ENCODE data around the gene CRYBB1. TPM values are rescaled to one million over a fixed set of nuclear protein-coding genes. Genes with fewer than 3 reads are reported as not detected.

The CRYBB1 gene
- total RNA-seq, 3 donors from 2014 or later = 2.6 TPM; not detected in 2

DNA sequence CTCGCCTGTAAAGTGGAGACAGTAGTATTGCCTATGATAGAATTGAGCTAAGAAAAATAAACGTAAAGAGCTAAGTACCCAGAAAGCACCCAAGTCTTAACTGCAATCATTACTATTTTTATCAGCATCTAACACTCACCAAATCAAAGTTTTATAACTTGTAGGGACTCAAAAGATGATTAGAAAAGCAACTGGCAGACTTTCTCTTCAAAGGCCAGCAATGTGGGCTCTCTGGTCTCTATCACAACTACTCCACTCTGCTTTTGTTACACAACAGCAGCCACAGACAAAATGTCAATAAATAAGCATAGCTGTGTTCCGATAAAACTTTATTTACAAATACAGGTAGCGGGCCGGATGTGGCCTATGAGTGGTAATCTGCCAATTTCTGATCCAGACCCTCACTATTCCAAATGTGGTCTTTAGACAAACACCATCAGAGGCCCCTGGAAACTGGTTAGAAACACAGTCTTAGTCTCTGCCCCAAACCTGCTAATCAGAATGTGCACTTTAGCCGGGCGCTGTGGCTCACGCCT is 36.1 kb downstream of the CRYBB1 start:
- no peaks in the 10 kb centered on the region for H3K4me1 ChIP-seq

DNA sequence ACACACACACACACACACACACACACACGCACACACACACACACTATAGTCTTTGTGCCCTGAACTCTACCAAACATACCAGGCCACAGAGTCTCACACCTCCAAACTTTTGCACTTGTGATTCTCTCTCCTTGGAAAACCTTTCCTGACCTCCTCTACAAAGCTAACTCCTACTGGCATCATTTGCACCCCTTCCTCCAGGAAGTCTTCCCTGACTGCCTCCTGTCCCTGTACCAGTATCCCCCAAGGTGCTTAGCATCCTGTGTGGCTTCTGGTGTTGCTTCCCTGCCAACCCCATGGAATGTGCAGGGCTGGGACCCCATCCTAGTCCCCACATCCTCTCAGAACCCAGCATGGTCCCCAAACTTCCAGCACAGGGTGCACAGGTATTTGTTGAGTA is 36.8 kb downstream of the CRYBB1 start:
- H3K27ac ChIP-seq = no peak overlapping the region
- TF ChIP-seq POLR2A (IDR thresholded peaks at IDR 0.05) (no peak), POLR2AphosphoS5 (IDR thresholded peaks at IDR 0.05) (no peak)
- no peak overlapping the region for H3K4me3 ChIP-seq
- intact Hi-C loops (cut with DNase I; ENCODE audit: low total_unique reads) = no loop called here
- no peak for DNase-seq (ENCODE audit: low spot score in 2 of 2)
- no peaks in the 10 kb centered on the region for H3K4me1 ChIP-seq
- H3K27me3 ChIP-seq = no peaks in the 10 kb centered on the region
- H3K36me3 ChIP-seq = no peaks in the 10 kb centered on the region
- no peaks in the 10 kb centered on the region for H3K9me3 ChIP-seq

More for the DNA sequence above, 36.1 kb downstream of the CRYBB1 start:
- intact Hi-C loops (cut with DNase I; ENCODE audit: low total_unique reads) = no loop called here
- no peak for DNase-seq (ENCODE audit: low spot score in 2 of 2)
- Histone ChIP-seq H3K27ac (no peak overlapping the region), H3K9me3 (no peaks in the 10 kb centered on the region), H3K4me3 (no peak overlapping the region), H3K27me3 (no peaks in the 10 kb centered on the region), H3K36me3 (no peaks in the 10 kb centered on the region)
- no peak for TF ChIP-seq POLR2AphosphoS5 (IDR thresholded peaks at IDR 0.05)
- TF ChIP-seq, protein P1, sequence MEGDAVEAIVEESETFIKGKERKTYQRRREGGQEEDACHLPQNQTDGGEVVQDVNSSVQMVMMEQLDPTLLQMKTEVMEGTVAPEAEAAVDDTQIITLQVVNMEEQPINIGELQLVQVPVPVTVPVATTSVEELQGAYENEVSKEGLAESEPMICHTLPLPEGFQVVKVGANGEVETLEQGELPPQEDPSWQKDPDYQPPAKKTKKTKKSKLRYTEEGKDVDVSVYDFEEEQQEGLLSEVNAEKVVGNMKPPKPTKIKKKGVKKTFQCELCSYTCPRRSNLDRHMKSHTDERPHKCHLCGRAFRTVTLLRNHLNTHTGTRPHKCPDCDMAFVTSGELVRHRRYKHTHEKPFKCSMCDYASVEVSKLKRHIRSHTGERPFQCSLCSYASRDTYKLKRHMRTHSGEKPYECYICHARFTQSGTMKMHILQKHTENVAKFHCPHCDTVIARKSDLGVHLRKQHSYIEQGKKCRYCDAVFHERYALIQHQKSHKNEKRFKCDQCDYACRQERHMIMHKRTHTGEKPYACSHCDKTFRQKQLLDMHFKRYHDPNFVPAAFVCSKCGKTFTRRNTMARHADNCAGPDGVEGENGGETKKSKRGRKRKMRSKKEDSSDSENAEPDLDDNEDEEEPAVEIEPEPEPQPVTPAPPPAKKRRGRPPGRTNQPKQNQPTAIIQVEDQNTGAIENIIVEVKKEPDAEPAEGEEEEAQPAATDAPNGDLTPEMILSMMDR (IDR thresholded peaks at IDR 0.05) = no peak
- no peak for TF ChIP-seq POLR2A (IDR thresholded peaks at IDR 0.05)

DNA sequence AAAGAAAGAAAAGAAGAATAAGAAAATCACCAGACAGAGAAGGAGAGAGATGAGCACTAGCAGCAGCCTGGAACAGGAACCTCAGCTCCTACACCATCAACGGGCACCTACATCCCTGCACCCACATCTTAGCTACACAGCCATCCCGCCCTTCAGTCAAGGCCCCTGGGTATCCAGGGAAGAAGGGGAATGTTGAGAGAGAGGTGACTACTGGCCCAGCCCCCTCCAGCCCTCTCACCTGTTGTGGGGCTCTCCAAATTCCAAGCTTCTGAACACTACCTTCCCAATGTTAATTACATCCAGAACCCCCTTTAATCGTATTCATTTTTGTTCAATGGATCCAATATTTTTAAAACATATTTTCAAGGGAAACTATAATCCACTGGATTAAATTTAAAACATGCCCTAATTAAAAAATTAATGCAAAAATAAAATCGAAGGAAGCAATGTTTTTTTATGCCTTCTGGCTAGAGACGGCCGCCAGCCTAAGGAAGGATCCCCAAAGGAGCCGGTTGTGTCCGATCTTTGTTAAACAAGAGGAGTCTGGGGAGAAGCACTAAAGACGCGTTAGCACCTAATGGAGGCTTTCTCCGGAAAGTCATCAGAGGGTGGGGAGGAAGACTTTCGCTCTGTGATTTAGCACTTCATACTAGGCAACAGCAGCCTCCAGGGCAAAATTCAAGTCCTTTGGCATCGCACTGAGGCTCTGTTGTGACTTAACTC is 37.4 kb downstream of the CRYBB1 start:
- intact Hi-C loops (cut with DNase I; ENCODE audit: low total_unique reads) = no loop called here
- H3K27me3 ChIP-seq = no peaks in the 10 kb centered on the region
- no peaks in the 10 kb centered on the region for H3K9me3 ChIP-seq

DNA sequence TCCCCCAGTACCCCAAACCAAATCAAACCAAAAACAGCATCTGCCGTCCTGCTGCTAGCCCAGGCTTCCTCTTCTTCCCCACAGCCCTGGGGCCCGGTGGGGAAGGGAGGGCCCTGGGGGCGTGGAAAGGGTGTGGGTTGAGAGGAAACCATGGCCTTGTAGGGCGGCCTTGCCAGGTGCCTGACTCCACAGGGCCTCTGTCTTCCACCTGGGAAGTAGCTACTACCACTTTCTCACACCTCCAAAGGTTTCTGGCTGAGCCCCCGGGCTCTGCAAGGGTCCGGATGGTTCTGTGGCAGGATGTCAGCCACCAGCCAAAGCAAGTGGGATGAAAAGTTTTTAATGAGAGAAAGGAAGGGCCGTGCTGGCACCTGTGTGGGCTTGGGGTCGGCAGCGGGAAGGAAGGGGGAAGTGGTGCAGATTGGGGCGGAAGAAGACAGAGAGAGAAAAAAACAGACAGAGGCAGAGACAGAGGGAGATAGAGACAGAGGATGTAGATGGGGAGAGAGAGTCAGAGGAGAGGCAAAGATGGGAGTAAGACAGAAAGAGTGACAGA is 38.4 kb downstream of the CRYBB1 start:
- H3K27ac ChIP-seq = no peak overlapping the region

More for the DNA sequence above, 37.4 kb downstream of the CRYBB1 start:
- no peak for DNase-seq (ENCODE audit: low spot score in 2 of 2)
- Histone ChIP-seq H3K4me1 (no peaks in the 10 kb centered on the region), H3K36me3 (no peaks in the 10 kb centered on the region), H3K4me3 (no peak overlapping the region), H3K27ac (no peak overlapping the region)
- TF ChIP-seq POLR2A (IDR thresholded peaks at IDR 0.05) = no peak
- no peak for TF ChIP-seq POLR2AphosphoS5 (IDR thresholded peaks at IDR 0.05)
- TF ChIP-seq, protein P1 (IDR thresholded peaks at IDR 0.05) = no peak

DNA sequence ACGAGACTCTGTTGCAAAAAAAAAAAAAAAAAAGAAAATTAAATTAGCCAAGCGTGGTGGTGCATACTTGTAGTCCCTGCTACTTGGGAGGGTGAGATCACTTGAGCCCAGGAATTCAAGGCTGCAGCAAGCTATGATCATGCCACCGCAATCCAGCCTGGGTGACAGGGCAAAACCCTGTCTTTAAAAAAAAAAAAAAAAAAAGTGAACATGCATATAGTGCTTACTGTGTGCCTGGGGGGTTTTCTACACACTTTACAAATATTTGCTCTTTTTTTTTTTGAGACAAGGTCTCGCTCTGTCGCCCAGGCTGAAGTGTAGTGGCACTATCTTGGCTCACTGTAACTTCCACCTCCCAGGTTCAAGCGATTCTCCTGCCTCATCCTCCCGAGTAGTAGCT is 40.7 kb downstream of the CRYBB1 start:
- DNase-seq (ENCODE audit: low spot score in 2 of 2) = no peak
- no peak overlapping the region for H3K4me3 ChIP-seq
- TF ChIP-seq POLR2AphosphoS5 (IDR thresholded peaks at IDR 0.05) = no peak
- no peak for TF ChIP-seq POLR2A (IDR thresholded peaks at IDR 0.05)
- TF ChIP-seq, protein P1 (IDR thresholded peaks at IDR 0.05) = no peak
- H3K4me1 ChIP-seq = no peaks in the 10 kb centered on the region
- intact Hi-C loops (cut with DNase I; ENCODE audit: low total_unique reads) = no loop called here
- no peaks in the 10 kb centered on the region for H3K9me3 ChIP-seq
- no peaks in the 10 kb centered on the region for H3K36me3 ChIP-seq
- no peaks in the 10 kb centered on the region for H3K27me3 ChIP-seq
- H3K27ac ChIP-seq = no peak overlapping the region

More for the DNA sequence above, 38.4 kb downstream of the CRYBB1 start:
- TF ChIP-seq POLR2AphosphoS5 (IDR thresholded peaks at IDR 0.05) (no peak), POLR2A (IDR thresholded peaks at IDR 0.05) (no peak)
- TF ChIP-seq, protein P1 (IDR thresholded peaks at IDR 0.05) = no peak
- Histone ChIP-seq H3K9me3 (no peaks in the 10 kb centered on the region), H3K27me3 (no peaks in the 10 kb centered on the region), H3K4me1 (no peaks in the 10 kb centered on the region), H3K36me3 (no peaks in the 10 kb centered on the region), H3K4me3 (no peak overlapping the region)
- DNase-seq (ENCODE audit: low spot score in 2 of 2) = no peak
- intact Hi-C loops (cut with DNase I; ENCODE audit: low total_unique reads) = no loop called here

Measured in breast epithelium (tissue), 4 donors.